ENCODE data around the gene SNTG2. TPM values are rescaled to one million over a fixed set of nuclear protein-coding genes. Genes with fewer than 3 reads are reported as not detected.

SNTG2 gene
- total RNA-seq, 1 donor from 2014 or later, result 1.9 TPM

DNA sequence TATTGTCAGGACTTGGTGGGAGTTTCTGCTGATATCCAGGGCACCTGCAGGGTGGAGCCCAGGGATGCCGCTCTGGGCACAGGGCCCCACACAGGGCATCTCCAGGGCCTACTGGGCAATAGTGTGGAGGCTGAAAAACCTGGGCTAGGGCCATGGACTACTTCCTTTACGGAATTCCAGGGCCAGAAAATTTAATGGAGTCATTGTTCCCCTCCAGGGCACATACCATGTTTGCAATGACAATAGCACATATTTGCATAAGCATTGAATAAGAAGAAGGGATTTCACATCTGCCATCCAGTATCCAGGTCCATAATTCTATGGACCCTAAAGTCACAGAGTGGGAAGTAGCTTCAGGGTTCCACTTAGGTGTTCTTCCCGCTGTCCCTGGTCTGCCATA is 358.9 kb downstream of the SNTG2 start:
- no peaks in the 10 kb centered on the region for H3K9me3 ChIP-seq (ENCODE audit: insufficient read depth, low read depth, low read length)
- no peak overlapping the region for H3K27ac ChIP-seq (ENCODE audit: low read depth, low read length)
- H3K4me1 ChIP-seq (ENCODE audit: insufficient read depth, low read length), result no peaks in the 10 kb centered on the region
- Mint-ChIP-seq H3K9me3 (ENCODE audit: unreplicated experiment) (no peaks in the 10 kb centered on the region), H3K27me3 (ENCODE audit: low read depth, unreplicated experiment) (peaks cover 10% of the 10 kb centered on the region), H3K27ac (ENCODE audit: unreplicated experiment) (no peak overlapping the region), H3K36me3 (ENCODE audit: low read depth, unreplicated experiment) (no peaks in the 10 kb centered on the region), H3K4me1 (ENCODE audit: low read depth, unreplicated experiment) (no peaks in the 10 kb centered on the region), H3K4me3 (ENCODE audit: unreplicated experiment) (no peak overlapping the region)
- H3K4me2 ChIP-seq (ENCODE audit: low read length), result no peak overlapping the region
- no peaks in the 10 kb centered on the region for H3K27me3 ChIP-seq (ENCODE audit: insufficient read depth, low read length)
- no peaks in the 10 kb centered on the region for H3K79me2 ChIP-seq (ENCODE audit: insufficient read depth, low read length)
- no peak overlapping the region for H3K4me3 ChIP-seq (ENCODE audit: insufficient read depth, low read depth, low read length)
- DNase-seq (ENCODE audit: low read depth), result no peak
- no peak overlapping the region for H3K9ac ChIP-seq (ENCODE audit: low read length)
- no peak for FAIRE-seq
- TF ChIP-seq, protein P1, sequence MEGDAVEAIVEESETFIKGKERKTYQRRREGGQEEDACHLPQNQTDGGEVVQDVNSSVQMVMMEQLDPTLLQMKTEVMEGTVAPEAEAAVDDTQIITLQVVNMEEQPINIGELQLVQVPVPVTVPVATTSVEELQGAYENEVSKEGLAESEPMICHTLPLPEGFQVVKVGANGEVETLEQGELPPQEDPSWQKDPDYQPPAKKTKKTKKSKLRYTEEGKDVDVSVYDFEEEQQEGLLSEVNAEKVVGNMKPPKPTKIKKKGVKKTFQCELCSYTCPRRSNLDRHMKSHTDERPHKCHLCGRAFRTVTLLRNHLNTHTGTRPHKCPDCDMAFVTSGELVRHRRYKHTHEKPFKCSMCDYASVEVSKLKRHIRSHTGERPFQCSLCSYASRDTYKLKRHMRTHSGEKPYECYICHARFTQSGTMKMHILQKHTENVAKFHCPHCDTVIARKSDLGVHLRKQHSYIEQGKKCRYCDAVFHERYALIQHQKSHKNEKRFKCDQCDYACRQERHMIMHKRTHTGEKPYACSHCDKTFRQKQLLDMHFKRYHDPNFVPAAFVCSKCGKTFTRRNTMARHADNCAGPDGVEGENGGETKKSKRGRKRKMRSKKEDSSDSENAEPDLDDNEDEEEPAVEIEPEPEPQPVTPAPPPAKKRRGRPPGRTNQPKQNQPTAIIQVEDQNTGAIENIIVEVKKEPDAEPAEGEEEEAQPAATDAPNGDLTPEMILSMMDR (IDR thresholded peaks at IDR 0.05; ENCODE audit: insufficient read depth, low read depth, low read length), result no peak
- TF ChIP-seq EZH2 (IDR thresholded peaks at IDR 0.05; ENCODE audit: insufficient read depth, low read length), result no peak
- no peaks in the 10 kb centered on the region for H3K36me3 ChIP-seq (ENCODE audit: insufficient read depth, low read length)
- no peak overlapping the region for H2AFZ ChIP-seq (ENCODE audit: low read depth, low read length)
- H4K20me1 ChIP-seq (ENCODE audit: insufficient read depth, low read length), result no peaks in the 10 kb centered on the region

DNA sequence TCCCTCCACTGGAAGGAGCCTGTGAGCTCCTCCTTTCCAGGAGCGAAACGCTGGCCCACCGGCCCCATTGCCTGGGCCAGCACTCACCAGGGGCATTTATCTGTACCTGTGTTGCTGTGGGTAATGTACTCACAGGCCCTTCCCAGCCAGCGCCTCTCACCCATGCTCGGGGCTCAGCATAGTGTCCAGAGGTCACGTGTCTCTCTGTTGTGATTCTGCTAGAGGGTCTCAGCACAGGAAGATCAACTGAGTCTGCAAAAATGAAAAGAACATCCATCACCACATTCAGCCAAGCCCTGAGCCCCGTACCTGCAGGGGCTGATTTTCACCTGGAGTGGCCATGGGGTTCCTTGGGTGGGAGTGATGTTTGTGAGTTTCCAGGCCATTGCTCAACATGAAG is 359.6 kb downstream of the SNTG2 start:
- Histone ChIP-seq H4K20me1 (ENCODE audit: insufficient read depth, low read length) (no peaks in the 10 kb centered on the region), H3K4me2 (ENCODE audit: low read length) (no peak overlapping the region), H3K9ac (ENCODE audit: low read length) (no peak overlapping the region), H3K79me2 (ENCODE audit: insufficient read depth, low read length) (no peaks in the 10 kb centered on the region), H3K27ac (ENCODE audit: low read depth, low read length) (no peak overlapping the region), H3K27me3 (ENCODE audit: insufficient read depth, low read length) (no peaks in the 10 kb centered on the region), H3K36me3 (ENCODE audit: insufficient read depth, low read length) (no peaks in the 10 kb centered on the region), H3K9me3 (ENCODE audit: insufficient read depth, low read depth, low read length) (no peaks in the 10 kb centered on the region), H3K4me3 (ENCODE audit: insufficient read depth, low read depth, low read length) (no peak overlapping the region), H2AFZ (ENCODE audit: low read depth, low read length) (no peak overlapping the region), H3K4me1 (ENCODE audit: insufficient read depth, low read length) (no peaks in the 10 kb centered on the region)
- no peaks in the 10 kb centered on the region for H3K4me1 Mint-ChIP-seq (ENCODE audit: low read depth, unreplicated experiment)
- H3K4me3 Mint-ChIP-seq (ENCODE audit: unreplicated experiment), result no peak overlapping the region
- no peaks in the 10 kb centered on the region for H3K9me3 Mint-ChIP-seq (ENCODE audit: unreplicated experiment)
- TF ChIP-seq EZH2 (IDR thresholded peaks at IDR 0.05; ENCODE audit: insufficient read depth, low read length), result no peak
- TF ChIP-seq, protein P1 (IDR thresholded peaks at IDR 0.05; ENCODE audit: insufficient read depth, low read depth, low read length), result no peak
- H3K27me3 Mint-ChIP-seq (ENCODE audit: low read depth, unreplicated experiment), result peaks cover 12% of the 10 kb centered on the region
- FAIRE-seq (no peak), DNase-seq (ENCODE audit: low read depth) (no peak)
- no peaks in the 10 kb centered on the region for H3K36me3 Mint-ChIP-seq (ENCODE audit: low read depth, unreplicated experiment)
- H3K27ac Mint-ChIP-seq (ENCODE audit: unreplicated experiment), result no peak overlapping the region

DNA sequence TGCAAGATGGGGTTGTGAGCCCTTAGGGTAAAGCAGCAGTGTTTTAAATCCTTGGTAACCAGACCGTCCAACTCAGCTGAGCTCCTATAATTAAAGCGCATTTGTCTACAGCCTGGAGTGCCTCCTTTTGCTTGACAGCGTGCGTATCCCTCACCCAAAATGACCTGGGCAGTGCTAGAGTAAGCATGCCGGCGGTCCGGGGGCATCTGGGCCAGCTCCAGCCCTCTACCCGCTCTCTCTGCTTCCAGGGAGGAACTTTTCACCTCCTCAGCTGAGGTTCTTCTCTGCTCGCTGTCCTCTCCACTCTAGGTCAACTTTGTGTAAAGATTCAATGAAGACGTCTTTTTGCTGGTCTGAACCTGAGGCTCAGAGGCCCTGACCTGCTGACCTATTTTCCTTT is 360.2 kb downstream of the SNTG2 start:
- Histone ChIP-seq H3K4me3 (ENCODE audit: insufficient read depth, low read depth, low read length) (no peak overlapping the region), H2AFZ (ENCODE audit: low read depth, low read length) (no peak overlapping the region), H4K20me1 (ENCODE audit: insufficient read depth, low read length) (no peaks in the 10 kb centered on the region), H3K79me2 (ENCODE audit: insufficient read depth, low read length) (no peaks in the 10 kb centered on the region), H3K27me3 (ENCODE audit: insufficient read depth, low read length) (no peaks in the 10 kb centered on the region), H3K4me2 (ENCODE audit: low read length) (no peak overlapping the region), H3K27ac (ENCODE audit: low read depth, low read length) (no peak overlapping the region), H3K9me3 (ENCODE audit: insufficient read depth, low read depth, low read length) (no peaks in the 10 kb centered on the region), H3K36me3 (ENCODE audit: insufficient read depth, low read length) (no peaks in the 10 kb centered on the region), H3K4me1 (ENCODE audit: insufficient read depth, low read length) (no peaks in the 10 kb centered on the region), H3K9ac (ENCODE audit: low read length) (no peak overlapping the region)
- Mint-ChIP-seq H3K4me1 (ENCODE audit: low read depth, unreplicated experiment) (no peaks in the 10 kb centered on the region), H3K4me3 (ENCODE audit: unreplicated experiment) (no peak overlapping the region), H3K9me3 (ENCODE audit: unreplicated experiment) (no peaks in the 10 kb centered on the region), H3K36me3 (ENCODE audit: low read depth, unreplicated experiment) (no peaks in the 10 kb centered on the region), H3K27me3 (ENCODE audit: low read depth, unreplicated experiment) (peaks cover 14% of the 10 kb centered on the region), H3K27ac (ENCODE audit: unreplicated experiment) (no peak overlapping the region)
- FAIRE-seq (no peak), DNase-seq (ENCODE audit: low read depth) (no peak)
- TF ChIP-seq, protein P1 (IDR thresholded peaks at IDR 0.05; ENCODE audit: insufficient read depth, low read depth, low read length), result no peak
- no peak for TF ChIP-seq EZH2 (IDR thresholded peaks at IDR 0.05; ENCODE audit: insufficient read depth, low read length)
